Measurements from ENCODE around the gene DMRT1.

The DMRT1 gene

DNA sequence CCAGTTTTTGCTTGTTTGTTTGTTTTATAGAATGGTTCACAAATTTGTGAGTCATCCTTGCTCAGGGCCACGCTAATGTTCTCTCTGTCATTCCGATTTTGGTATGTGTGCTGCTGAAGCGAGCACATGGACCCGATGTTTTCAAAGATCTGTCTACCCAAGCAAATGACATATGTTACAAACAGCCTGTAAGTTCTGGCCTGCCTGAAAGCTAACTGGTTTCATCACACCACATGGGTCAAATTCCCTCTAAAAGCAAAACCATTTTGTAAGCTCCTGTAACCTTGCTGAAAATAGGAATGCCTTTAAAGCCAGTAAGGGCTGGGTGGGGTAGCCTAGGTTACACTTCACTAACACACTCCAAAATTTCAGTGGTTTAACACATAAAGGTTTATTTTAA, 160.3 kb downstream of the DMRT1 start:
- Histone ChIP-seq H2AFZ (ENCODE audit: low read length) (no peak overlapping the region), H3K18ac (ENCODE audit: low read length) (no peak overlapping the region), H3K4ac (ENCODE audit: low read length) (no peak overlapping the region), H3K23ac (ENCODE audit: low read depth, low read length, poor library complexity) (no peak overlapping the region), H2BK5ac (ENCODE audit: low read length) (no peak overlapping the region), H3K4me3 (ENCODE audit: low read length in 2 of 2) (no peak overlapping the region), H2BK120ac (ENCODE audit: low read depth, low read length) (no peak overlapping the region), H3K4me2 (ENCODE audit: insufficient read depth, low read length, poor library complexity, severe bottlenecking) (no peak overlapping the region), H3K9me3 (replicated peaks in 1 of 2; ENCODE audit: control insufficient read depth in 2 of 2, insufficient read depth in 1 of 2, low read depth in 1 of 2, low read length in 2 of 2) (peaks cover 5 to 7% of the 10 kb centered on the region in 2 donors), H4K91ac (ENCODE audit: low read depth, low read length, poor library complexity) (no peak overlapping the region), H3K27ac (replicated peaks; ENCODE audit: low read length) (no peak overlapping the region), H2BK15ac (ENCODE audit: low read length) (no peak overlapping the region), H3K27me3 (ENCODE audit: control insufficient read depth in 3 of 3, insufficient read depth in 3 of 3, low read depth in 1 of 3, low read length in 3 of 3) (no peaks in the 10 kb centered on the region), H2BK12ac (ENCODE audit: low read length) (no peak overlapping the region), H2AK5ac (ENCODE audit: low read depth, low read length) (no peak overlapping the region), H3K36me3 (replicated peaks in 1 of 2; ENCODE audit: control insufficient read depth in 2 of 2, insufficient read depth in 2 of 2, low read length in 2 of 2) (no peaks in the 10 kb centered on the region), H3K14ac (ENCODE audit: low read length) (no peak overlapping the region), H3K9ac (ENCODE audit: low read depth, low read length, poor library complexity) (no peak overlapping the region), H4K8ac (ENCODE audit: low read depth, low read length) (no peak overlapping the region), H3K4me1 (ENCODE audit: control insufficient read depth in 2 of 2, insufficient read depth in 1 of 2, low read depth in 1 of 2, low read length in 2 of 2) (no peaks in the 10 kb centered on the region), H3K79me1 (ENCODE audit: low read depth, low read length) (no peaks in the 10 kb centered on the region)
- no CpG with 5 or more reads among the region's 4 CpGs for WGBS, 2 donors (ENCODE audit: extremely low coverage in 2 of 2, insufficient read length in 2 of 2, insufficient replicate concordance in 1 of 2)
- no peak for DNase-seq (ENCODE audit: low spot score)

DNA sequence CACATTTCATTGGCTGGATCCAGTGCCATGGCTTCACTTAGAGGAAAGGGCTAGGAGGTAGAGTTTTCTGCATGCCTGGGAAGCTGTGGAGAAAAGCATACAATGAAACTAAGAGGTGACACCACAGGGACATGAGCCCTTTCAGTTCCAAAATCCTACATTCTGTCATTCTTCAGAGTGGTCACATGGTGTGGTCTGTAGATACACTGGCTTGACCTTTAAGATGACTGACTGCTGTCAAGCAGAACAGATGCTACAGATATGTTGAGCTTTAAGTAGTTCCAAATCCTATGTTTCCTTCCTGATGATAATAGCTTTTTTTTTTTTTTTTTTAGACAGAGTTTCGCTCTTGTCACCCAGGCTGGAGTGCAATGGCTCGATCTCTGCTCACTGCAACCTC, 161.2 kb downstream of the DMRT1 start:
- H3K4ac ChIP-seq (ENCODE audit: low read length): no peak overlapping the region
- no peak for DNase-seq (ENCODE audit: low spot score)
- H3K36me3 ChIP-seq (replicated peaks in 1 of 2; ENCODE audit: control insufficient read depth in 2 of 2, insufficient read depth in 2 of 2, low read length in 2 of 2): no peaks in the 10 kb centered on the region
- H2AFZ ChIP-seq (ENCODE audit: low read length): no peak overlapping the region
- no peaks in the 10 kb centered on the region for H3K27me3 ChIP-seq (ENCODE audit: control insufficient read depth in 3 of 3, insufficient read depth in 3 of 3, low read depth in 1 of 3, low read length in 3 of 3)
- no peak overlapping the region for H3K27ac ChIP-seq (replicated peaks; ENCODE audit: low read length)
- no peak overlapping the region for H3K18ac ChIP-seq (ENCODE audit: low read length)
- H2BK15ac ChIP-seq (ENCODE audit: low read length): no peak overlapping the region
- no peak overlapping the region for H4K91ac ChIP-seq (ENCODE audit: low read depth, low read length, poor library complexity)
- H2BK120ac ChIP-seq (ENCODE audit: low read depth, low read length): no peak overlapping the region
- H2BK12ac ChIP-seq (ENCODE audit: low read length): no peak overlapping the region
- no CpG with 5 or more reads among the region's 2 CpGs for WGBS, 2 donors (ENCODE audit: extremely low coverage in 2 of 2, insufficient read length in 2 of 2, insufficient replicate concordance in 1 of 2)
- no peak overlapping the region for H2AK5ac ChIP-seq (ENCODE audit: low read depth, low read length)
- no peak overlapping the region for H3K4me2 ChIP-seq (ENCODE audit: insufficient read depth, low read length, poor library complexity, severe bottlenecking)
- no peak overlapping the region for H3K23ac ChIP-seq (ENCODE audit: low read depth, low read length, poor library complexity)
- H4K8ac ChIP-seq (ENCODE audit: low read depth, low read length): no peak overlapping the region
- H3K9ac ChIP-seq (ENCODE audit: low read depth, low read length, poor library complexity): no peak overlapping the region
- H3K9me3 ChIP-seq (replicated peaks in 1 of 2; ENCODE audit: control insufficient read depth in 2 of 2, insufficient read depth in 1 of 2, low read depth in 1 of 2, low read length in 2 of 2): peaks cover 5 to 7% of the 10 kb centered on the region in 2 donors
- H3K4me3 ChIP-seq (ENCODE audit: low read length in 2 of 2): no peak overlapping the region
- no peaks in the 10 kb centered on the region for H3K4me1 ChIP-seq (ENCODE audit: control insufficient read depth in 2 of 2, insufficient read depth in 1 of 2, low read depth in 1 of 2, low read length in 2 of 2)
- no peak overlapping the region for H3K14ac ChIP-seq (ENCODE audit: low read length)
- no peaks in the 10 kb centered on the region for H3K79me1 ChIP-seq (ENCODE audit: low read depth, low read length)
- no peak overlapping the region for H2BK5ac ChIP-seq (ENCODE audit: low read length)

DNA sequence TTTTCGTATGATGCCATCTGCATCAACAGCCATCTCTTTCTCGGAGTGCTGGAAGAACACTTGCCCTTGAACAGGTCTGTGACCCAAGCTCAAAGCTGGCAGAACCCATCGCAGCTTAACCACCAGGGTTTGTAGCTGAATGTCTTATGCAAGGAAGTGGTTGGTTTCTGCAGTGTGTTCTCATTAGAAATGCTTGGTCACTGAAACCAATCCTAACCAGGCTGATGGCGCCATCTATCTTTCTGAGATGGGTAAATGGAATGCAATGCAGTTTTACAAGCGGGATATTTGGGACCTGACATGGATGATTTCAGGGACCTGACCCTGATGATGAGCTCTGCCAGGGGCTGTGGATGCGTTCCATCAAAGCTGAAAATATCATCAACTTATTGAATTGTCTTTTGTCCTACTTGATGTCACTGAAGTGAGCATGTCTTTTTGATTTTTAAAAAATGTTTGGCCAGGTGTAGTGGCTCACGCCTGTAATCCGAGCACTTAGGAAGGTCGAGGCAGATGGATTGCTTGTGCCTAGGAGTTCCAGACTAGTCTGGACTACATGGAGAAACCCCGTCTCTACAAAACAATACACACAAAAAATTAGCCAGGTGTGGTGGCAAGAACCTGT, 163.7 kb downstream of the DMRT1 start:
- no peaks in the 10 kb centered on the region for H3K9me3 ChIP-seq (replicated peaks in 1 of 2; ENCODE audit: control insufficient read depth in 2 of 2, insufficient read depth in 1 of 2, low read depth in 1 of 2, low read length in 2 of 2)
- no peak overlapping the region for H2BK5ac ChIP-seq (ENCODE audit: low read length)
- H3K27me3 ChIP-seq (ENCODE audit: control insufficient read depth in 3 of 3, insufficient read depth in 3 of 3, low read depth in 1 of 3, low read length in 3 of 3): no peaks in the 10 kb centered on the region
- H3K79me1 ChIP-seq (ENCODE audit: low read depth, low read length): no peaks in the 10 kb centered on the region
- H3K27ac ChIP-seq (replicated peaks; ENCODE audit: low read length): no peak overlapping the region
- H3K4ac ChIP-seq (ENCODE audit: low read length): no peak overlapping the region
- no peak overlapping the region for H2BK12ac ChIP-seq (ENCODE audit: low read length)
- no peak overlapping the region for H3K18ac ChIP-seq (ENCODE audit: low read length)
- no peak overlapping the region for H3K14ac ChIP-seq (ENCODE audit: low read length)
- no peak overlapping the region for H3K4me2 ChIP-seq (ENCODE audit: insufficient read depth, low read length, poor library complexity, severe bottlenecking)
- H3K36me3 ChIP-seq (replicated peaks in 1 of 2; ENCODE audit: control insufficient read depth in 2 of 2, insufficient read depth in 2 of 2, low read length in 2 of 2): no peaks in the 10 kb centered on the region
- no peak overlapping the region for H4K91ac ChIP-seq (ENCODE audit: low read depth, low read length, poor library complexity)
- no CpG with 5 or more reads among the region's 10 CpGs for WGBS, 2 donors (ENCODE audit: extremely low coverage in 2 of 2, insufficient read length in 2 of 2, insufficient replicate concordance in 1 of 2)
- peak overlapping the region; percentile 55 for H2AFZ ChIP-seq (ENCODE audit: low read length)
- no peak overlapping the region for H3K9ac ChIP-seq (ENCODE audit: low read depth, low read length, poor library complexity)
- no peak overlapping the region for H2AK5ac ChIP-seq (ENCODE audit: low read depth, low read length)
- H3K4me1 ChIP-seq (ENCODE audit: control insufficient read depth in 2 of 2, insufficient read depth in 1 of 2, low read depth in 1 of 2, low read length in 2 of 2): no peaks in the 10 kb centered on the region
- no peak overlapping the region for H4K8ac ChIP-seq (ENCODE audit: low read depth, low read length)
- no peak overlapping the region for H3K4me3 ChIP-seq (ENCODE audit: low read length in 2 of 2)
- H2BK120ac ChIP-seq (ENCODE audit: low read depth, low read length): no peak overlapping the region
- peak; percentile 50 for DNase-seq (ENCODE audit: low spot score)
- H3K23ac ChIP-seq (ENCODE audit: low read depth, low read length, poor library complexity): no peak overlapping the region
- no peak overlapping the region for H2BK15ac ChIP-seq (ENCODE audit: low read length)

DNA sequence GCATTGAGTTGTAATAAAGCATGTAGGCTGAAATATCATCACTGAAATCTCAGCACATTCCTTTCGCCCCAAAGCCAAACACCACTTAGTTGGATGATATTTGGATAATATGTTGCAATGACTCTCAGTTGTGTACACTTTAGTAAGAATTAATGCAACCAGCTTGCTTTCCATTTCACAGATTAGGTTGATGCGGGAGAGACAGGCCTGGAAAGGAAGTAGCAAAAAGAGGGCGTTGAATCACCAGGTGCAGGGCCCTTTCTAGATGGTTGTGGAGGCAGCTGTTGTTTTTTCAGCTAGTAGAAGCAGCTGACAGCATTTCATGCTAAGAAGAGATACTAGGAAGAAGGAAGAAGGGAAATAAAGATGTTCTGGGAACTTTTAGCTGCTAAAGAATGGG, 165.8 kb downstream of the DMRT1 start:
- no peaks in the 10 kb centered on the region for H3K4me1 ChIP-seq (ENCODE audit: control insufficient read depth in 2 of 2, insufficient read depth in 1 of 2, low read depth in 1 of 2, low read length in 2 of 2)
- no peaks in the 10 kb centered on the region for H3K9me3 ChIP-seq (replicated peaks in 1 of 2; ENCODE audit: control insufficient read depth in 2 of 2, insufficient read depth in 1 of 2, low read depth in 1 of 2, low read length in 2 of 2)
- H2AK5ac ChIP-seq (ENCODE audit: low read depth, low read length): no peak overlapping the region
- no peaks in the 10 kb centered on the region for H3K36me3 ChIP-seq (replicated peaks in 1 of 2; ENCODE audit: control insufficient read depth in 2 of 2, insufficient read depth in 2 of 2, low read length in 2 of 2)
- H2AFZ ChIP-seq (ENCODE audit: low read length): no peak overlapping the region
- H4K91ac ChIP-seq (ENCODE audit: low read depth, low read length, poor library complexity): no peak overlapping the region
- no peak overlapping the region for H3K4ac ChIP-seq (ENCODE audit: low read length)
- H2BK120ac ChIP-seq (ENCODE audit: low read depth, low read length): no peak overlapping the region
- H3K27ac ChIP-seq (replicated peaks; ENCODE audit: low read length): no peak overlapping the region
- no peak overlapping the region for H3K14ac ChIP-seq (ENCODE audit: low read length)
- no peak overlapping the region for H2BK12ac ChIP-seq (ENCODE audit: low read length)
- no peak overlapping the region for H3K18ac ChIP-seq (ENCODE audit: low read length)
- H2BK15ac ChIP-seq (ENCODE audit: low read length): no peak overlapping the region
- no peak for DNase-seq (ENCODE audit: low spot score)
- no peak overlapping the region for H4K8ac ChIP-seq (ENCODE audit: low read depth, low read length)
- H3K4me2 ChIP-seq (ENCODE audit: insufficient read depth, low read length, poor library complexity, severe bottlenecking): no peak overlapping the region
- H3K9ac ChIP-seq (ENCODE audit: low read depth, low read length, poor library complexity): no peak overlapping the region
- H3K4me3 ChIP-seq (ENCODE audit: low read length in 2 of 2): no peak overlapping the region
- H3K27me3 ChIP-seq (ENCODE audit: control insufficient read depth in 3 of 3, insufficient read depth in 3 of 3, low read depth in 1 of 3, low read length in 3 of 3): no peaks in the 10 kb centered on the region
- WGBS, 2 donors (ENCODE audit: extremely low coverage in 2 of 2, insufficient read length in 2 of 2, insufficient replicate concordance in 1 of 2): no CpG with 5 or more reads among the region's 3 CpGs
- H3K79me1 ChIP-seq (ENCODE audit: low read depth, low read length): no peaks in the 10 kb centered on the region
- H3K23ac ChIP-seq (ENCODE audit: low read depth, low read length, poor library complexity): no peak overlapping the region
- H2BK5ac ChIP-seq (ENCODE audit: low read length): no peak overlapping the region

Data from neuronal stem cell (in vitro differentiated cells).